Activated CD4-positive, CD25-positive, alpha-beta regulatory T cell treated with anti-CD3 and anti-CD28 coated beads, Interleukin-2, amount 50 U/mL, for 72 hours (primary cell): ENCODE measurements around the gene RSAD1.
A peak's percentile ranks its signal among the peaks of the same experiment; 100 is the strongest.

Experiments
- DNase-seq: peaks from one replicate; pipeline ENCODE4 v3.0.0; 2021

The RSAD1 gene

GRCh38 chr17:50478391-50479381, at the start of gene RSAD1:
TSS of gene RSAD1 (plus strand) at chr17:50478860. CDS start at chr17:50478885, 25 bp downstream.
- DNase-seq = peak; percentile 81

DNA sequence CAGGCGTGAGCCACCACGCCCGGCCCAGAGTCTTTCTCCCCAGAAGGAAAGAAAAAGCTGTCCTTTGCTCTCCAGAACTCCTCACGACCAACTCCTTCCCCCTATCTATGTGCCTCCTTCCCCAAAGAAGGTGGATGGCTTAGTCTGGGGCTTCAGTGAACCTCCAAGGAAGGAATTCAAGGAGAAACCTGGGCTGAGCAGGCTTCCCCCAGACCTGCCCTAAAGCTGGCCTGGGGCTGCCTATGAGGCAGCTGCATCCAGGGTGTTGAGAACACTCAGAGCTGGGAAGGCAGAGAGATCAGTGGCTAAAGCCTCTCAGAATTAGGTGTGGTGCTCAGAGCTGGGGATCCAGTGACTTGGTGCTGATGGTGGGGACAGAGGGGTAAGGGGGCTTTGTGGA, 48.9 kb upstream of the RSAD1 start:
- DNase-seq = no peak

DNA sequence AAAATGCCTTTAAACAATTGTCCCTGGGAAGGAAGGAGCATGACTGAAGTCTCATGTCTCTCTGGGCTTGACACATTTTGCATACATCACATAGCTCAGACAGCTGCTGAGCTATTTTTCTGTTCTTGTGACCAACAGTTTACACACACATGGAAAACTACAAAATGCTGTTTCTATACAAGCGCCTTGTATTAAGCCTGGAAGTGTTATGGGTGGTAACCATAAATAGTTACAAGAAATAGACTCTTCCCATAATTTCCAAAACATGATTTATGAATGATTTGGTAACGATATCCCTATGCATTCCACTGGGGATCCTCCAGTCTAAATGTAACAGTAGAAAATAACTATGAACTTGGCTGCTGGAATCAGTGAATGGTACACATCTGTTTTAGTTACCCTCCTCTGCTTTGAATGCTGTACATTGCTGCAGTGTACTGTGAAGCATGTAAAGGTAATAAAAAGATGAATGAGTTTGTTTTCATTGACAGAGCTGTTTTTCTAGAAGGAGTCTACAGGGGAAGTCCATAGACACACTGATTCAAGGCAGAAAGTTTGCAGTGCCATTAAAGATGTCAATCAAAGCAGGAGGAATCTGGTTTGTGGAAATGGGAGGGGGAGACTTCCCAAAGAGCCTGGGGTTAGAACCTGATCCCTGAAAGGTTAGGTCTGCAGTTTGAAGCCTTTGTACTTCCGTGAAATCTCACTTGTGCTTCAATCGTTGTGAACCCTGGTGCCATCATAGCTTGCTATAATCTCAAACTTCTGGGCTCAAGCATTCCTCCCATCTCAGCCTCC, 47.6 kb upstream of the RSAD1 start:
- no peak for DNase-seq

GRCh38 chr17:50432125-50432762, 46.4 kb upstream of the RSAD1 start:
- no peak for DNase-seq

DNA sequence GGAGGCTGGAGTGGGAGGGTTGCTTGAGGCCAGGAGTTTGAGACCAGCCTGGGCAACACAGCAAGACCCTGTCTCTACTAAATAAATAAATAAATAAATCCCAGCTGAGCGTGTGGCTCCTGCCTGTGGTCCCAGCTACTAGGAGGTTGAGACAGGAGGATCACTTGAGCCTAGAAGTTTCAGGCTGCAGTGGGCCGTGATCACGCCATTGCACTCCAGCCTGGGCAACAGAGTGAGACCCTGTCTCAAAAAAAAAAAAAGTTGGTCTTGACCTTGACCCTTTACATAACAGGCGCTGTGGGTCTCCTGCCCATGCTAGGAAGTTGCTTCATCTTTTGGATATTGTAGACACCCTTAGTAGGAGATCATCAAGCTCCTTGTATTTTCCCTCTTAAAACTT, 41.3 kb upstream of the RSAD1 start:
- DNase-seq = no peak

DNA sequence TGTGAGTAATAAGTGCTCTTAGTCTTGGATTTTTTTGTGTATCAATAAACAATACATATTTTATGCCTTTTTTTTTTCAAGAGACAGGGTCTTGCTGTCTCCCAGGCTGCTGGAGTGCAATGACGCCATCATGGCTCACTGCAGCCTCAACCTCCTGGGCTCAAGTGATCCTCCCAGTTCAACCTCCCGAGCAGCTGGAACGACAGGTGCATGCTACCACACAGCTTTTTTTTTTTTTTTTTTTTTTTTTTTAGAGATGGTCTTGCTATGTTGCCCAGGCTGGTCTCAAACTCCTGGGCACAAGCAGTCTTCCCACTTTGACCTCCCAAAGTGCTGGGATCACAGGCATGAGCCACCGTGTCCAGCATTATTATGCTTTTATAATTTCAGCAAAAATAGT, 39.7 kb upstream of the RSAD1 start:
- DNase-seq = no peak

GRCh38 chr17:50440172-50440837, 38.4 kb upstream of the RSAD1 start:
- no peak for DNase-seq

DNA sequence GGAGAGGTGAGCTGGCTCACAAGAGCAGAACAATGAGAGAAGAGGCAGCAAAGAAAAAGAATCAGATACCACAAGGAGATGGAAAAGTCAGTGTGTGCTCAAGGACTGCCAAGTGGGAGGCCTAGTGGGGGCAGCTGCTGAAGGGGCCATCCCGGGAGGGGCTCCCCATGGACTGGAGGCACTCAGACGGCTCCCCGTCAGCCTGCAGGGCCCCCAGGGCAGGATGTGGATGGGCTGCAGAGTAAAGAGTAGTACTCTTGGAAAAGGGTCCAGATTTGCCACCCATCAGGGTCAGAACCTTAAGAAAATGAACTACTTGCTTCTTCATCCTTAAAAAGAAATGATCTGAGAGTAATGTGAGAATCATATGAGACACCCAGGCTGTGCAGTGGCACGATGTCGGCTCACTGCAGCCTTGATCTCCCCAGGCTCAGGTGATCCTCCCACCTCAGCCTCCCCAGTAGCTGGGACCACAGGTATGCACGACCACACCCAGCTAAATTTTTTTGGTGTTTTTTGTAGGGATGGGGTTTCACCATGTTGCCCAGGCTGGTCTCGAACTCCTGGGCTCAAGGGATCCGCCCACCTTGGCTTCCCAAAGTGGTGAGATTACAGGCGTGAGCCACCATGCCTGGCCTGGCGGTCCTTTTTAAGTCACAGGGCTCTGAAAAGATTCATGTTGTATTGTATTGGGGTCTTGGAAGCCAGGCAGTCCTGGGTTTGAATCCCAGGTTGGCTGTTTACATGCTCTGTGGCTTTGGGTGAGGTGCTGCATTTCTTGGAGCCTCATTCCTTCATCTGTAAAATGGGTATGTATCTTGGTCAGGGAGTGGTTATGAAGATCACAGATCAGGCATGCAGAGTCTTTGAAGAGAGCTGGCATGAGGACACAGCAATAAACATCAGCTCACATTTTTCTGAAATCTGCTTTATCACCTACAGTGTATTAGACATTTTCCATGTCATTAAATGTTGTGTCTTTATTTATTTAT, 37.5 kb upstream of the RSAD1 start:
- DNase-seq = no peak

DNA sequence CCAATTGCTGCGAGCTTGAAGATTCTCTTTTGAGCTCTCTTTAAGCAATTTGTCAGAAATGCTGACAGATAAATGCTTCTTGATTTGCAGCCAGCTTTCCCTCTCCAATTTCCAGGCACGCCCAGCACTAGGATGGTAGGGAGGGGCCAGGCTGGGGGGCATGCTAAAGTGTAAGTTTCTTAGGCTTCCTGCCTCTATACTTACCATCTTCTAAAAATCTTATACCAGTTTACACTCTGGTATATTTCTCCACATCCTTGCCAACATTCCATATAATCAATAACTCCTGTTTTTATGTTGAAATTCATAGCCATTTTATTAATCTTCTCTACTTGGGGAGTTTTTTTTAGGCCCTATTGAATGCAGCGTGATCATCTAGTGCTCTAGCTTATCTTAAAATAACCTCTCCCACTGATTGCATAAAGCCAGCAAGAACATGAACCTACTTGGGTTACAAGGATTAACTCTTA, 35.1 kb upstream of the RSAD1 start:
- DNase-seq = no peak

- no peak for DNase-seq
Measured at GRCh38 chr17:50444841-50445715, 33.6 kb upstream of the RSAD1 start.

DNA sequence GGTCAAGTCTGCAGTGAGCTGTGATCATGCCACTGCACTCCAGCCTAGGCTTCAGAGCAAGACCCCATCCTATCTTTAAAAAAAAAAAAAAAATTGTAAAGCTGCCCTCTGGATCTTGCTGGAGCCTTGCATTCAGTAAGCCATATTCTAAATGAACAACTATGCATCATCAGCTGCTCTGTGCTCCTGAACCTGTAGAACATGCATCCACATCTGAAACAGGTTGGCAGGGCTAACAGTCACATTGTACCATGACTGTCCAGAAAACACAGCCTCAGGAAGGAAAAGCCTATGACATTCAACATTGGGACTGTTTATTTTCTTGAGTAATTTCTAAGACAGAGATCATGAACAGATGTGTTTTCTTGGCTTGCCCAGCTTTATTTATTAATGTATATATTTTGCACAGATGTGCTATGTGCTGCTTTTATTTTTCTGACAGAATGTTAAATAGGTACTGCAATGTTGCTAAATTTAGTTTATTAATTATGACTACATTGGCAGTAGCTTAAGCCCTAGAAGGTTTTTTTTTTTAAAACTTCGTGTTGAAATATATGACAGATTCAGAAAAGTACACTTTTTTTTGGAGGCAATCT, 32.8 kb upstream of the RSAD1 start:
- no peak for DNase-seq

DNA sequence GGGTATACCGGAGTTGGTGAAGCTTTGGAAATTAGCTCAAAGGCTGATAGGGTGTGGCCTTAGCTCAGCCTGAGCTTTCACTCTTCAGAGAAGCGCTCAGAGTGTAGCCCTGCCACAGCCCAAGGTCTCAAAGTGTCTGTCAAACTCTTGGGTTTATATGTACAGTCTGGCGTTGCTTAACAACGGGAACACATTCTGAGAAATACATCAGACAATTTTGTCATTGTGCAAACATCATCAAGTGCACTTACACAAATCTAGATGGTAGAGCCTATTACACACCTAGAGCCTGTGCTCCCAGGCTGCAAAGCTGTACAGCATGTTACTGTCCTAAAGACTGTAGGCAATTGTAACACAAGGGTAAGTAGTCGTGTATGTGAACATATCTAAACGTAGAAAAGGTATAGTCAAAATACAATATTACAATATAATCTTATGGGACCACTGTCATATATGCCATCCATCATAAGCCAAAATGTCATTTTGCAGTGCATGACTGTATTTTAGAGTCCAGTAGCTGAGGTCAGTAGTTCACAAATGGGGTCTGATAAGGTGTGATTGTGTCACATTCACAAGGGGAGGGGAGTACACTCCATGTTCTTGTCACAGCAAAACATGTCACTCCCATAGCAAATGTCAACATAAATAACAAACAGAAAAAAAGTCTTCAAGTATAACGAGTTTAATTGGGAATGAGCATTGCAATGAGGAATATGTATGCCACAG, 30.6 kb upstream of the RSAD1 start:
- no peak for DNase-seq

GRCh38 chr17:50448643-50449042, 30.0 kb upstream of the RSAD1 start:
- no peak for DNase-seq

- DNase-seq = no peak
Measured at GRCh38 chr17:50451943-50452629, 26.6 kb upstream of the RSAD1 start.

- DNase-seq = no peak
Measured at GRCh38 chr17:50452630-50453300, 25.9 kb upstream of the RSAD1 start.

GRCh38 chr17:50453901-50454300, 24.8 kb upstream of the RSAD1 start:
- no peak for DNase-seq

DNA sequence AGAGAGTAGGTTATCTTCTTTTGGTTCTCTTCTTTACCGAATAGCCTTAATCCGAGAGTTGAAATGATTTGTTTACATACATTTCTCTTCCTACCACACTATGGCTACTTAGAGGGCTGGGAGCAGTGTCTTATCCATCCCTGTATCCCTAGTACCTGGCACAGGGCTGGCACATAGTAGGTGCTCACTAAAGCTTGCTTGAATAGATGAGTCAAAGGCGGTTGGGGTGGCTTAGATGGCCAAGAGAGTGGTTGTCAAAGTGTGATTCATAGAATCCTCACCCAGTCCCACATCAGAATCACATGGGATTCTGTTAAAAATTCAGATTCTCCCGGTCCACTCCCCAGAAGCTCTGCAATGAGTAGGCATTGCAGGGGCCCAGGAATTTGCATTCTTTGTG, 21.0 kb upstream of the RSAD1 start:
- no peak for DNase-seq

GRCh38 chr17:50458270-50458669, 20.4 kb upstream of the RSAD1 start:
- DNase-seq = no peak
